ENCODE results near the gene ACP2.

ACP2 gene

GRCh38 chr11:47249378-47249715, 733 bp upstream of the ACP2 start:
- TF ChIP-seq CTCF (IDR thresholded peaks at IDR 0.05; ENCODE audit: insufficient read depth, missing control alignments) = no peak
- DNase-seq (ENCODE audit: insufficient read length, low spot score) (no peak), FAIRE-seq (no peak)

GRCh38 chr11:47248304-47248663, 330 bp downstream of the ACP2 start:
- TF ChIP-seq CTCF (IDR thresholded peaks at IDR 0.05; ENCODE audit: insufficient read depth, missing control alignments) = no peak
- DNase-seq (ENCODE audit: insufficient read length, low spot score) (no peak), FAIRE-seq (no peak)

GRCh38 chr11:47247502-47247901, 1.1 kb downstream of the ACP2 start:
- no peak for DNase-seq (ENCODE audit: insufficient read length, low spot score)
- no peak for TF ChIP-seq CTCF (IDR thresholded peaks at IDR 0.05; ENCODE audit: insufficient read depth, missing control alignments)
- FAIRE-seq = no peak

- FAIRE-seq = no peak
- no peak for TF ChIP-seq CTCF (IDR thresholded peaks at IDR 0.05; ENCODE audit: insufficient read depth, missing control alignments)
- no peak for DNase-seq (ENCODE audit: insufficient read length, low spot score)
Observed at GRCh38 chr11:47245611-47246357, 2.8 kb downstream of the ACP2 start.

GRCh38 chr11:47244448-47245350, 3.9 kb downstream of the ACP2 start:
- DNase-seq (ENCODE audit: insufficient read length, low spot score) = no peak
- no peak for TF ChIP-seq CTCF (IDR thresholded peaks at IDR 0.05; ENCODE audit: insufficient read depth, missing control alignments)
- FAIRE-seq = no peak

GRCh38 chr11:47243454-47243853, 5.2 kb downstream of the ACP2 start:
- FAIRE-seq (no peak), DNase-seq (ENCODE audit: insufficient read length, low spot score) (no peak)
- no peak for TF ChIP-seq CTCF (IDR thresholded peaks at IDR 0.05; ENCODE audit: insufficient read depth, missing control alignments)
